ENCODE data around the gene HOXD10.

DNA sequence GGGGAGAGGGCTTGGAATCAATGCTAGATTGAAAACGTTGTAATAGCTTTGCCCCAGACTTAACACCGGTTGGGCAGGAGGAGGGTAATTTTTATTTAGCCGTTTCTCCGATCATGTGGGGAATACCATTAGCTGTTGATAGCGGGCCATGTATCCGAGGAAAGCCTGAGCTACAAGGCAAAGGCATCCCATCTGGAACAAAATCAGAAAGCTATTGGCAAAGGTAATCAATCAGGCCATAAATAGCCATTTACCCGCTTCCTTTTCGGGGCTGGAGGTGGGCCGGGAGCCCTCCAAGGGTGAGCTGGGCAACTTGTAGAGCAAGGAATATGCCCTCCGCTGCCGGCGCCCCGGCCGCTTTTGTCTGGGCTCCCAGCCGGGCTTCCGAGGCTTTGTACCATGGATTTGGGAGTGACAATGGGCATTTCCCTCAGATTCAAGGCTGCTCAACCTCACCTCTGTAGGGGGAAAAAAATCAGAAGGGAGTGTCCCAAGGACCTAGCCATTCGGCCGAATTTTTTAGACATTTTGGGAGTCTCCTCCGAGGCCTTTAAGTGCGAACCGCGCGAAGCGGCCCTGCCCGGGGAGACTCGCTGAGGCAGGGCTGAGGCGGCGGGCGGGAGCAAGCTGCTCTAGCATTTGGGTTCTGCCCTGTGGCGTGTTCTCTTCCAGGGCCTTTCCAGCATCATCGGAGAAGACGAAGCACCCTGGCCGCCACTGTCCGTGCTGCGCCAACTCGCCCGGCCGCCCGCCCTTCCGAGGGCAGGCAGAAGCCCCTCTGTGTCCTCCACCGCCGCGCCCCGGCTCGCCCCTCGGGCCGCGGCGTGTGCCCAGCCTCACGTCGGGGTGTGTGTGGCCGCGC is 4.8 kb downstream of the HOXD10 start:
- TF ChIP-seq, protein P1, sequence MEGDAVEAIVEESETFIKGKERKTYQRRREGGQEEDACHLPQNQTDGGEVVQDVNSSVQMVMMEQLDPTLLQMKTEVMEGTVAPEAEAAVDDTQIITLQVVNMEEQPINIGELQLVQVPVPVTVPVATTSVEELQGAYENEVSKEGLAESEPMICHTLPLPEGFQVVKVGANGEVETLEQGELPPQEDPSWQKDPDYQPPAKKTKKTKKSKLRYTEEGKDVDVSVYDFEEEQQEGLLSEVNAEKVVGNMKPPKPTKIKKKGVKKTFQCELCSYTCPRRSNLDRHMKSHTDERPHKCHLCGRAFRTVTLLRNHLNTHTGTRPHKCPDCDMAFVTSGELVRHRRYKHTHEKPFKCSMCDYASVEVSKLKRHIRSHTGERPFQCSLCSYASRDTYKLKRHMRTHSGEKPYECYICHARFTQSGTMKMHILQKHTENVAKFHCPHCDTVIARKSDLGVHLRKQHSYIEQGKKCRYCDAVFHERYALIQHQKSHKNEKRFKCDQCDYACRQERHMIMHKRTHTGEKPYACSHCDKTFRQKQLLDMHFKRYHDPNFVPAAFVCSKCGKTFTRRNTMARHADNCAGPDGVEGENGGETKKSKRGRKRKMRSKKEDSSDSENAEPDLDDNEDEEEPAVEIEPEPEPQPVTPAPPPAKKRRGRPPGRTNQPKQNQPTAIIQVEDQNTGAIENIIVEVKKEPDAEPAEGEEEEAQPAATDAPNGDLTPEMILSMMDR (conservative IDR thresholded peaks at IDR 0.05 in 1 of 2, IDR thresholded peaks at IDR 0.05 in 1 of 2; ENCODE audit: low read depth in 1 of 2, low read length in 2 of 2): no peak
- peak; percentile 57 for TF ChIP-seq EZH2 (IDR thresholded peaks at IDR 0.05; ENCODE audit: low read length, missing control alignments)

Measured in fibroblast of lung (primary cell).